ENCODE data around the gene CNGA2.
A peak's percentile ranks its signal among the peaks of the same experiment; 100 is the strongest.

Gene CNGA2

DNA sequence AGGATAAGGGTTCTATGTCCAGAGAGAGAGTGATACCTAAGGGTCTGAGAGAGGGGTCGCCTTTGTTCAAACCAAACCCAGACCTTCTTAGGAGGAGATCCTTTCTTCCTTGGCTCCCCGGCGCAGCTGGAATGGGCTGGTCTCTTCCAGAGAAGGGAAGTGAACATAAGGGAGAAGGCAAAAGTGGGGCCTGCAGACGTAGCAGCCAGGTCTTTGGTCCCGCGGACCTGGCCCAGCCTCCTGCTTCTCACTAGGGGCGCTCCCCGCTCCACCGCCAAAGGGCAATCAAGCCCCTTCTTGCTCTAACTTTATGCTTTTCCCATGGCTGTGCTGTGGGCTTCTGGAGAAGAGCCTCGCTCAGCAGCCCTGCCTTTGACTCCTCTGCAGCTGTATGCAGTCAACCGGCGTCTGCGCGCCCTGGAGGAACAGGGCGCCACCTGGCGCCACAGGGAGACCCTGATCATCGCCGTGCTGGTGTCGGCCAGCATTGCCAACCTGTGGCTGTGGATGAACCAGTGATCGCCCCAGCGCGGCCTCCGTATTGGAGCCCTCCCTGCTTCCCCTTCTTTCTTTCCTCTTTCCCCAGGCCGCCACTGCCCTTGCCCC, 12.2 kb upstream of the CNGA2 start:
- Histone ChIP-seq H3K4me2 (peak overlapping the region in 10 of 11 experiments; percentile 62 to 76 (median 70); a peak in 18 of 22 replicates), H3K4me3 (no peak overlapping the region), H3K27me3 (peaks cover 84 to 100% (median 97%) of the 10 kb centered on the region in 11 experiments), H3K36me3 (no peaks in the 10 kb centered on the region), H3K4me1 (peaks cover 40 to 56% (median 48%) of the 10 kb centered on the region in 10 experiments), H3K9ac (peak overlapping the region in 1 of 11 experiments; percentile 50; a peak in 2 of 22 replicates), H3K9me3 (replicated peaks in 1 of 11) (peaks cover 0 to 9% (median 0%) of the 10 kb centered on the region in 11 experiments; a peak in 3 of 22 replicates), H4K20me1 (peaks cover 0 to 10% (median 0%) of the 10 kb centered on the region in 11 experiments; a peak in 3 of 22 replicates), H3K27ac (peak overlapping the region in 5 of 11 experiments; percentile 67 to 74 (median 72); a peak in 10 of 22 replicates)
- no peak for TF ChIP-seq Cebpa-rat (IDR thresholded peaks at IDR 0.05)

DNA sequence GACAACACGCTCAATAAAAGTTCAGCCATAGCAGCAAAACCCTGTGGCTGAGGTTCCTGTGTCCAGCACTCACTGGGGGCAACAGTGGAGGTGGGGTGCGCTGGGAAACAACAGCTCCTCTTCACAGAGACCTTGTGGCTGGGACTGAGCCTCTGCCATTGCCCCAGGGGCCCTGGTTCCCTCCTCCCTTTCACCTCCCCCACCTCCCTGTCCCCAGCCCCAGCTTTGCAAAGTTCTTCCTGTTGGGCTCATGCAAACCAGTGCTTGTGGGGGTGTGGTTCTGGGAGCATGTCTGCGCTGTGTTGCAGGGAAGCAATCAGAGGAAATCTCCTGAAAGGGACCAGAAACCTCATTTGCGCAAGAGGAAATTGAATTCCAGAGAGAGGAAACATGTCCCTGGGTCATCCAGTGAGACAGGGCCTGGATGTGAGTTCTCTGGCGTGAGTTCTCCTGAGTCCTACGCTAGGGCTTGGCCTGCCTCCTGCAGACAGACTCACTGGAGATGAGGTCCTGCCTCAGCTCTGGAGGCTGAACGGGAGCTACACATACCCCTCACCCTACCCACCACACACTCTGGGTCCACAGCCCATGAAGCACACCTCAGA, 11.3 kb upstream of the CNGA2 start:
- peaks cover 85 to 100% (median 98%) of the 10 kb centered on the region in 11 experiments for H3K27me3 ChIP-seq
- TF ChIP-seq Cebpa-rat (IDR thresholded peaks at IDR 0.05) = no peak
- peaks cover 0 to 10% (median 0%) of the 10 kb centered on the region in 11 experiments; a peak in 4 of 22 replicates for H4K20me1 ChIP-seq
- no peaks in the 10 kb centered on the region for H3K36me3 ChIP-seq
- peaks cover 0 to 9% (median 0%) of the 10 kb centered on the region in 11 experiments; a peak in 3 of 22 replicates for H3K9me3 ChIP-seq (replicated peaks in 1 of 11)
- peak overlapping the region; percentile 53 to 76 (median 70) for H3K4me2 ChIP-seq
- peak overlapping the region in 4 of 11 experiments; percentile 18 to 50 (median 25); a peak in 5 of 22 replicates for H3K9ac ChIP-seq
- H3K4me1 ChIP-seq = peaks cover 40 to 56% (median 48%) of the 10 kb centered on the region in 10 experiments
- no peak overlapping the region for H3K4me3 ChIP-seq
- peak overlapping the region in 7 of 11 experiments; percentile 39 to 74 (median 71); a peak in 13 of 22 replicates for H3K27ac ChIP-seq

DNA sequence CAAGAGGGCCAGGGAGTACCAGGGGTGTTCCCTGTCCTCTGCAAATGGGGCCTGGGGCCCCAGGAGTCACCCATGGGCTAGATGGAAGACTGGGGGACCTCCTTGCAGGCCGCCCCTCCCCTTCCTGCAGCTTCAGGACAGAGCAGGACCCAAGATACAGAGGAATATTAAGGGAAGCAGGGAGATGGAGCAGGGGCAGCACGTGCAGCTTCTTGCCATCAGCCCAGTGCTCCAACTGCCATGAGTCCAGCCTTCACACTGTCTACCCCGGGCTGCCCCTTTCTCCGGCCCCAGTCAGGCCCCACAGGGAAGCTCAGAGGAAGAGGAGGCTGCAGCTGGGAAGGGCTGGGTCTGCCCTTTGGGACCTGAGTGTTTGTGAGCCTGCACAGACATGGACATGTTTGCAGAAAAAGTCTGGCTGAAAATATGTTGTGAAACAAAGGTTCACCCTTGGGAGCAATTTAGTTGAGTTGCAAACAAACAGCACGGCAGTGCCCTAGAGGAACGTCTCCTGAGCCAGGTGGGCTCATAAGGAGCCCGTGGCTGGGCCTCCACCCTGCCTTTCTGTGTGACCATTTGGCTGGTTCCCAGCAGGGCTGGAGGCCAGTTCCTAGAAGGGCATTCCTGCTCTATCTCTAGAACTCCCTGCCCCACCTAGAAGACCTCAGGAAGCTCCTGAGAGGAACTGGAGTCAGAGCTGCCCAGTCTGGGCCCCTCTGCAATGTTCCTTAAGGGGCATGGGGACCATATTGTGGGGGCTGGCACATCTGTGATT, 9.8 kb upstream of the CNGA2 start:
- H3K9ac ChIP-seq = peak overlapping the region in 5 of 11 experiments; percentile 31 to 50 (median 44); a peak in 8 of 22 replicates
- peak overlapping the region; percentile 53 to 76 (median 70) for H3K4me2 ChIP-seq
- H3K4me3 ChIP-seq = no peak overlapping the region
- peaks cover 86 to 100% (median 98%) of the 10 kb centered on the region in 11 experiments for H3K27me3 ChIP-seq
- no peaks in the 10 kb centered on the region for H3K36me3 ChIP-seq
- peak overlapping the region in 9 of 11 experiments; percentile 29 to 74 (median 67); a peak in 17 of 22 replicates for H3K27ac ChIP-seq
- H3K4me1 ChIP-seq = peaks cover 40 to 56% (median 48%) of the 10 kb centered on the region in 10 experiments
- TF ChIP-seq Cebpa-rat (IDR thresholded peaks at IDR 0.05) = no peak
- H3K9me3 ChIP-seq (replicated peaks in 1 of 11) = peaks cover 0 to 9% (median 0%) of the 10 kb centered on the region in 11 experiments; a peak in 3 of 22 replicates
- peaks cover 0 to 14% (median 0%) of the 10 kb centered on the region in 11 experiments; a peak in 4 of 22 replicates for H4K20me1 ChIP-seq

DNA sequence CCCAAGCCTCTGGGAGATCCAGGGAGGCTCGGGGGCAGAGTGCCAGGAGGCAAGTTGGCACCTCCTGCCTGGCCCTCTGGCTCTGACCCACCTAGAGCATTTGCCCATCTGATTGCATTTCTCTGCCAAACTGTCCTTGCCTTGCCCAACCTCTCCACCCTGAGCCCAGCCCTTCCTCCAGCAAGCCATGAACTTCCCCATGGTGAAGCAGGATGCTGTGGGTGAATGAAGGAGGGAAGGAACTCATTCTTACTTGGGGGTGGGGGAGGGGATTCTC, 9.3 kb upstream of the CNGA2 start:
- TF ChIP-seq Cebpa-rat (IDR thresholded peaks at IDR 0.05) = no peak
- peaks cover 0 to 9% (median 0%) of the 10 kb centered on the region in 11 experiments; a peak in 3 of 22 replicates for H3K9me3 ChIP-seq (replicated peaks in 1 of 11)
- H3K36me3 ChIP-seq = no peaks in the 10 kb centered on the region
- no peak overlapping the region for H3K4me3 ChIP-seq
- peak overlapping the region in 4 of 11 experiments; percentile 36 to 50 (median 45); a peak in 7 of 22 replicates for H3K9ac ChIP-seq
- peaks cover 40 to 56% (median 48%) of the 10 kb centered on the region in 10 experiments for H3K4me1 ChIP-seq
- peaks cover 86 to 100% (median 98%) of the 10 kb centered on the region in 11 experiments for H3K27me3 ChIP-seq
- peak overlapping the region; percentile 53 to 76 (median 70) for H3K4me2 ChIP-seq
- H3K27ac ChIP-seq = peak overlapping the region in 9 of 11 experiments; percentile 29 to 74 (median 67); a peak in 17 of 22 replicates
- peaks cover 0 to 14% (median 0%) of the 10 kb centered on the region in 11 experiments; a peak in 4 of 22 replicates for H4K20me1 ChIP-seq

DNA sequence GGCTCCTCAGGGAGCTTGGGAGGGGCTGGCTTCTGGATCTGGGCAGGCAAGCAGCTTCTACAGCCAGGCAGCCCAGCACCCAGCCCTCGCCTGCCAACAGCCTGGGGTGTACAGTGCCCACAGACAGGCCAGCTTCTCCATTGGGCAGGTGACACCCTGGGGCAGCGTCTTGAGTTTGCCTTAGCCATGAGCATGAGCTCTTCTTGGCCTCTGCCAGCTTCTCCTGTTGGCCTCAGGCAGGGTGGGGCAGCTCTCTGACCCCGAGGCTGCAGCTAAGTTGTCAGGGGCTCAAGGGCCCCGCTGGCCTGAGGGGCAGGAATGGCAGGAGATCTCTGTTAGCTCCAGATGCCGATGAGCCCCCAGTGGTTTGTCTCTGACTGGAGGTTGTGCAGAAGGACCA, 7.8 kb upstream of the CNGA2 start:
- TF ChIP-seq Cebpa-rat (IDR thresholded peaks at IDR 0.05) = no peak
- H3K27me3 ChIP-seq = peaks cover 81 to 97% (median 92%) of the 10 kb centered on the region in 11 experiments

DNA sequence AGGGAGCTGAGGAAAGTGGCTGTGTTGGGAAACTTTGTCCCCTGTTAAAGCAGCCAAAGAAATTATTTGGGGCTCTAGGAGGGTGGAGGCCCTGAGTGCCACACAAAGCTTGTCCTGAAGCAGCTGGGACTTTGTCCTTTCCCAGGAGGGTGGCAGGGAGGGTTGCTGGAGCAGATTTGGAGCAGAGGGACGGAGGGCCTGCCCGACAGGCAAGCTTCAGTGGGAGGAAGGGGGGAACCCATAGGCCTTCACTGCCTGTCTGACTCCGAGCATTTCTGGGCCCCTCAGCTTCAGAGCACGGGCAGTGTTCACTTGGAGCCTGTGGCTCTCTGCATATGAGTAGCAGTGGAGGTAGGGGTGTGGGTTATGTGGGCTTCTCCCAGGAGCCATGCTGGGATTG, 7.2 kb upstream of the CNGA2 start:
- Histone ChIP-seq H4K20me1 (peaks cover 0 to 14% (median 0%) of the 10 kb centered on the region in 11 experiments; a peak in 4 of 22 replicates), H3K27me3 (peaks cover 82 to 97% (median 93%) of the 10 kb centered on the region in 11 experiments), H3K4me2 (peak overlapping the region in 1 of 11 experiments; percentile 75; a peak in 1 of 22 replicates), H3K4me1 (peaks cover 39 to 49% (median 46%) of the 10 kb centered on the region in 10 experiments), H3K9me3 (replicated peaks in 1 of 11) (peaks cover 0 to 8% (median 0%) of the 10 kb centered on the region in 11 experiments; a peak in 3 of 22 replicates), H3K27ac (no peak overlapping the region), H3K36me3 (no peaks in the 10 kb centered on the region), H3K9ac (no peak overlapping the region), H3K4me3 (no peak overlapping the region)
- TF ChIP-seq Cebpa-rat (IDR thresholded peaks at IDR 0.05) = no peak

More for the DNA sequence above, 7.8 kb upstream of the CNGA2 start:
- no peak overlapping the region for H3K9ac ChIP-seq
- peaks cover 0 to 14% (median 0%) of the 10 kb centered on the region in 11 experiments; a peak in 4 of 22 replicates for H4K20me1 ChIP-seq
- H3K36me3 ChIP-seq = no peaks in the 10 kb centered on the region
- H3K4me2 ChIP-seq = peak overlapping the region in 9 of 11 experiments; percentile 62 to 76 (median 70); a peak in 13 of 22 replicates
- H3K4me1 ChIP-seq = peaks cover 40 to 53% (median 48%) of the 10 kb centered on the region in 10 experiments
- H3K9me3 ChIP-seq (replicated peaks in 1 of 11) = peaks cover 0 to 9% (median 0%) of the 10 kb centered on the region in 11 experiments; a peak in 3 of 22 replicates
- H3K27ac ChIP-seq = peak overlapping the region in 4 of 11 experiments; percentile 71 to 74 (median 72); a peak in 6 of 22 replicates
- no peak overlapping the region for H3K4me3 ChIP-seq

DNA sequence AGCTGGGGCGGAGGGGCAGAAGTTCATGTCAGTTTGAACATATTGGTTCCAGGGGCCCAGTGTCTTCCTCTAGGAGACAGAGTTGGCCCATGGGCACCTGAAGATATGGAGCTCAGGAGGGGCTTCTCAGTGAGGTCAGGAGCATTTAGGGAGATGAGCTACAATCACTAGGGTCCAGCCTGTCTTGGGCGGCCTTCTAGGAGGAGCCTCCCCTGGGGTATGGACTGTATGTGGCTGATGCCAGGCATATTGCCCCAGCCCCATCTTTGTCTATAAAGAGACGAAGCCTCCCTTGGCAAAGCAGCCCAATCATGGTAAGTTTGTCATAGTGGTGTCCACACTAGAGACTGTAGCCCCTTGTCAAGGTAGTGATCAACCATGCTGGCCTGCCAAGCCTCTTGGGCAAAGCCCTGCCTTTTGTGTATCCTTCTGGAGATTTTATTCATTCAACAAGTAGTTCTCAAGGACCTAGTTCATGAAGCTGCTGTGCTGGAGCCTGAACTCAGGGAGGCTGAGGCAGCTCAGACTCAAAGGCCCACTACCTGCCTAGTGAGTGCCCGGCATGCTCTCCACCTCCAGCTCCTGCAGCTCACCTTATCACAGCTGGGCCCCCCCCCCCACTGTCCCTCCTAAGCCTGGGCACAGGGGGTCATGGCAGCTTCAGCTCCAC, 5.4 kb upstream of the CNGA2 start:
- H4K20me1 ChIP-seq = peaks cover 0 to 14% (median 0%) of the 10 kb centered on the region in 11 experiments; a peak in 4 of 22 replicates
- no peak overlapping the region for H3K4me3 ChIP-seq
- H3K36me3 ChIP-seq = no peaks in the 10 kb centered on the region
- H3K4me2 ChIP-seq = no peak overlapping the region
- no peak overlapping the region for H3K27ac ChIP-seq
- H3K27me3 ChIP-seq = peaks cover 88 to 97% (median 93%) of the 10 kb centered on the region in 11 experiments
- no peaks in the 10 kb centered on the region for H3K9me3 ChIP-seq (replicated peaks in 1 of 11)
- H3K4me1 ChIP-seq = peaks cover 20 to 31% (median 28%) of the 10 kb centered on the region in 10 experiments
- H3K9ac ChIP-seq = no peak overlapping the region
- no peak for TF ChIP-seq Cebpa-rat (IDR thresholded peaks at IDR 0.05)

DNA sequence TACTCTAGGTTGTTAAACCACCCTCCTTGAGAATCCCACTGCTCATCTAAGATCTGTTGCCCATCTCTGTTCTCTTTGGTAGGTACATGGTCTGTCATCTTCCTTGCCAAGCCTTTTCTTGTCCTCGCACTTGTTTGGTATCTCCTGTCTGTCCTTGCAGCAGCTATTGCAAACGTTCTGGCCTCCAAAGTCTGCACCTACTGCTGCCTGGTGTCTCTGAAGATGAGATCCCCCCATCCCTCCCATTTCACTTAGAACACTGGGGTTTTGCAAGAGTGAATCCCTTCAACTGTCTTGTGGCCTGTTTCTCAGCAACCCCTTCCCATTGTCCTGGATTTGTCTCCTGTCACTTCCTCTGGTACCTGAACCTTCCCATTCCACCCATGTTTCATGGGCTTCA, 673 bp downstream of the CNGA2 start:
- H3K27ac ChIP-seq = no peak overlapping the region
- no peak for TF ChIP-seq Cebpa-rat (IDR thresholded peaks at IDR 0.05)
- peaks cover 0 to 21% (median 15%) of the 10 kb centered on the region in 10 experiments; a peak in 13 of 20 replicates for H3K4me1 ChIP-seq
- no peak overlapping the region for H3K4me3 ChIP-seq
- H3K36me3 ChIP-seq = no peaks in the 10 kb centered on the region
- H4K20me1 ChIP-seq = peaks cover 0 to 9% (median 0%) of the 10 kb centered on the region in 11 experiments; a peak in 2 of 22 replicates
- peaks cover 87 to 97% (median 93%) of the 10 kb centered on the region in 11 experiments for H3K27me3 ChIP-seq
- H3K9me3 ChIP-seq (replicated peaks in 1 of 11) = no peaks in the 10 kb centered on the region
- no peak overlapping the region for H3K4me2 ChIP-seq
- no peak overlapping the region for H3K9ac ChIP-seq

Measured in BLaER1 treated with 17β-estradiol and CSF1 and Interleukin-3, amounts not matched to agents 10 nM and 100 nM (cell line).